OCI-LY3 (cell line): Measurements from ENCODE around the gene CRTC3.

Experiments
- H2AFZ ChIP-seq: fragments of 200-600, 300-600 bp; shearing (Covaris generic); 2 replicates; pipeline ENCODE4 v1.6.0; 2014; ENCODE audit warnings: antibody characterized with exemption, low read depth, low read length
- H3K27ac ChIP-seq: fragments of 200-600, 300-600 bp; sonication (generic); 2 replicates; pipeline ENCODE4 v1.5.1; 2014; ENCODE audit warnings: mild to moderate bottlenecking, low read length, moderate library complexity, mixed read lengths
- H3K27me3 ChIP-seq: fragments of 200-600, 300-600 bp; sonication (generic); 2 replicates; pipeline ENCODE4 v1.6.1; 2014; ENCODE audit warnings: low read depth, low read length, mixed read lengths
- H3K36me3 ChIP-seq: fragments of 200-600, 300-600 bp; sonication (generic); replicated peaks from 2 replicates; pipeline ENCODE3; 2014; ENCODE audit warnings: low read depth, low read length, mixed read lengths
- H3K4me1 ChIP-seq: fragments of 300-600, 200-600 bp; sonication (generic); 2 replicates; pipeline ENCODE4 v1.6.1; 2014; ENCODE audit warnings: low read length, mixed read lengths
- H3K4me2 ChIP-seq: fragments of 200-600, 300-600 bp; sonication (generic); 2 replicates; pipeline ENCODE4 v1.6.1; 2014; ENCODE audit warnings: low read length, mixed read lengths
- H3K4me3 ChIP-seq: fragments of 300-600, 200-600 bp; sonication (generic); 2 replicates; pipeline ENCODE4 v1.5.1; 2014; ENCODE audit warnings: antibody characterized with exemption, mild to moderate bottlenecking, low read length, moderate library complexity
- H3K79me2 ChIP-seq: fragments of 300-600, 200-600 bp; shearing (Covaris generic); 2 replicates; pipeline ENCODE4 v1.6.1; 2014; ENCODE audit warnings: mild to moderate bottlenecking, low read length, mixed read lengths
- H3K9ac ChIP-seq: fragments of 300-600, 200-600 bp; shearing (Covaris generic); 2 replicates; pipeline ENCODE4 v1.6.0; 2014; ENCODE audit warnings: mild to moderate bottlenecking, low read length, moderate library complexity
- H3K9me3 ChIP-seq: fragments of 200-600, 300-600 bp; shearing (Covaris generic); 2 replicates; pipeline ENCODE4 v1.6.1; 2014; ENCODE audit warnings: low read length, mixed read lengths; ENCODE audit not compliant: insufficient read depth
- H4K20me1 ChIP-seq: fragments of 200-600, 300-600 bp; sonication (generic); 2 replicates; pipeline ENCODE4 v1.6.1; 2016; ENCODE audit warnings: low read length, mixed read lengths; ENCODE audit not compliant: insufficient read depth
- CTCF ChIP-seq: fragments of 200-600, 300-600 bp; sonication (generic); IDR thresholded peaks from 2 replicates; pipeline ENCODE4 v1.5.1; 2014; ENCODE audit warnings: antibody characterized with exemption, low read length, low read depth
- EZH2phosphoT487 ChIP-seq: fragments of 200-600 bp; shearing (Covaris generic); IDR thresholded peaks from 2 replicates; pipeline ENCODE4 v1.6.1; 2018; ENCODE audit warnings: antibody characterized with exemption, mixed run types, low read depth

The CRTC3 gene

DNA sequence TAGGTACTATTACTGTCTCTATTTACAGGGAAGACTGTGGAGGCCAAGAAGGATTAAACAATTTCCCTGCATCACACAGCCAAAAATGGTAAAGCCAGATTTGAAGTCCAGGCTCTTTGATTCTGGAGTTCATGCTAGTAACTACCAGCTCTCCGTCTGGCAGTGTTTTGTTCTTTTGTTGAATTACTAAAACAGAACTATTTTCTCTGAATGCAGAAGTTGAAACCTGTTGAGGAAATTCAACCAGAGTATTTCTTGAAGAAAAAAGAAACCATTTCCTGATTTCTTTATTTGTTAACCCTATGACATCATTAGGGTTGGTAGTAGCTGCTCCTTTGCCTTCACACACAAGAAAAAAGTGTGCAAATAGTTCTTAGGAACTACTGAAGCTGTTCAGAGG, 34.3 kb downstream of the CRTC3 start:
- Histone ChIP-seq H3K27me3 (no peaks in the 10 kb centered on the region), H3K4me1 (peaks cover 18% of the 10 kb centered on the region), H3K79me2 (no peaks in the 10 kb centered on the region), H3K9ac (no peak overlapping the region), H3K9me3 (no peaks in the 10 kb centered on the region), H3K27ac (peak overlapping the region; percentile 6; the same call in 1 of the 2 replicates), H4K20me1 (no peaks in the 10 kb centered on the region), H3K4me3 (no peak overlapping the region), H3K4me2 (peak overlapping the region; percentile 50), H2AFZ (no peak overlapping the region), H3K36me3 (no peaks in the 10 kb centered on the region)
- TF ChIP-seq CTCF (no peak), EZH2phosphoT487 (no peak)

DNA sequence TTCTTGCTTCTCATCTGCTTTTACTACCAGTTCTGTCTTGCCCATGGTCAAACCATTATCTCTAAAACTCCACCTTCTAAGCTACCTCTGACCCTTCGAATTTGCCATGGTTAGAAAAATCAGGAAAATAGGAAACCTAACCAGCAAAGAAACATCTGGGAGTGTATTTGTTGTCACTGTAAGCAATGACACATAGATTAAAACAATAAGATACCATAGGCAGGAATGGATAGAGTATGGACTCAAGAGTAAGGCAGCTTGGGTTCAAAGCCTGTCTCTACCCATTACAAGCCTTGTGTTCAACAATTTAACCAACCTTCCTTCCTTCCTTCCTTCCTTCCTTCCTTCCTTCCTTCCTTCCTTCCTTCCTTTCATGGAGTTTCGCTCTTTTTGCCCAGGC, 34.9 kb downstream of the CRTC3 start:
- peak overlapping the region; percentile 50; the same call in 1 of the 2 replicates for H3K4me2 ChIP-seq
- no peaks in the 10 kb centered on the region for H3K79me2 ChIP-seq
- no peak overlapping the region for H3K9ac ChIP-seq
- no peak overlapping the region for H3K4me3 ChIP-seq
- no peaks in the 10 kb centered on the region for H4K20me1 ChIP-seq
- H3K9me3 ChIP-seq, result no peaks in the 10 kb centered on the region
- H3K27me3 ChIP-seq, result no peaks in the 10 kb centered on the region
- H3K27ac ChIP-seq, result no peak overlapping the region
- no peaks in the 10 kb centered on the region for H3K36me3 ChIP-seq
- H2AFZ ChIP-seq, result no peak overlapping the region
- H3K4me1 ChIP-seq, result peaks cover 18% of the 10 kb centered on the region
- TF ChIP-seq EZH2phosphoT487, result no peak
- TF ChIP-seq CTCF, result no peak

DNA sequence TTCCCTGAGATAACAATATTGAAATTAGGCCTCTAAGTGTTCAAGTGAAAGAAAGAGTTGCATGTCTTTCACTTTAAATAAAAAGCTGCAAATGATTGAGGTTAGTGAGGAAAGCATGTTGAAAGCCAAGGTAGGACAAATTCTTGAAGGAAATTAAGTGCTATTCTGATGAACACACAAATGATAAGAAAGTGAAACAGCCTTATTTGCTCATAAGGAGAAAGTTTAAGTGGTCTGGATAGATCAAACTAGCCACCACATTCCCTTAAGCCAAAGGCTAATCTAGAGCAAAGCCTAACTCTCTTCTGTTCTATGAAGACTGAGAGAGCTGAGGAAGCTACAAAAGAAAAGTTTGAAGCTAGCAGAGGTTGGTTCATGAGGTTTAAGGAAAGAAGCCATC, 36.1 kb downstream of the CRTC3 start:
- TF ChIP-seq CTCF, result no peak
- no peak for TF ChIP-seq EZH2phosphoT487
- no peaks in the 10 kb centered on the region for H3K9me3 ChIP-seq
- H3K36me3 ChIP-seq, result no peaks in the 10 kb centered on the region
- H3K9ac ChIP-seq, result no peak overlapping the region
- H3K79me2 ChIP-seq, result no peaks in the 10 kb centered on the region
- no peak overlapping the region for H3K4me2 ChIP-seq
- no peak overlapping the region for H3K4me3 ChIP-seq
- H3K27ac ChIP-seq, result no peak overlapping the region
- H3K4me1 ChIP-seq, result peaks cover 24% of the 10 kb centered on the region
- H3K27me3 ChIP-seq, result no peaks in the 10 kb centered on the region
- no peak overlapping the region for H2AFZ ChIP-seq
- no peaks in the 10 kb centered on the region for H4K20me1 ChIP-seq

- Histone ChIP-seq H3K4me2 (peak overlapping the region; percentile 73), H3K36me3 (no peaks in the 10 kb centered on the region), H3K9ac (peak overlapping the region; percentile 8), H3K9me3 (no peaks in the 10 kb centered on the region), H2AFZ (no peak overlapping the region), H3K27ac (no peak overlapping the region), H3K79me2 (no peaks in the 10 kb centered on the region), H3K27me3 (no peaks in the 10 kb centered on the region), H3K4me3 (peak overlapping the region; percentile 61; the same call in 1 of the 2 replicates), H3K4me1 (peaks cover 16% of the 10 kb centered on the region), H4K20me1 (no peaks in the 10 kb centered on the region)
- no peak for TF ChIP-seq CTCF
- no peak for TF ChIP-seq EZH2phosphoT487
Measured at GRCh38 chr15:90570643-90571042, 40.9 kb downstream of the CRTC3 start.
